Measurements from ENCODE around the gene DOCK9.
"Not testable (repeated sequence)": the region's sequence is repeated elsewhere in the genome, so short reads cannot be mapped to it uniquely, and the experiment has no call there.

DOCK9 gene

GRCh38 chr13:98761126-98761985, 216.5 kb downstream of the DOCK9 start:
- no peak overlapping the region for H3K4me3 ChIP-seq (ENCODE audit: low read depth, low read length)

GRCh38 chr13:98755729-98756128, 222.1 kb downstream of the DOCK9 start:
- TF ChIP-seq CTCF (IDR thresholded peaks at IDR 0.05; ENCODE audit: borderline replicate concordance, insufficient read depth, low read depth, low read length): no peak
- H3K4me3 ChIP-seq (ENCODE audit: low read depth, low read length): no peak overlapping the region

More at GRCh38 chr13:98761126-98761985, 216.5 kb downstream of the DOCK9 start:
- TF ChIP-seq CTCF (IDR thresholded peaks at IDR 0.05; ENCODE audit: borderline replicate concordance, insufficient read depth, low read depth, low read length): no peak

GRCh38 chr13:98755116-98755515, 222.7 kb downstream of the DOCK9 start:
- H3K4me3 ChIP-seq (ENCODE audit: low read depth, low read length): no peak overlapping the region

GRCh38 chr13:98754468-98754867, 223.4 kb downstream of the DOCK9 start:
- not testable (repeated sequence) for H3K4me3 ChIP-seq (ENCODE audit: low read depth, low read length)

More at GRCh38 chr13:98755116-98755515, 222.7 kb downstream of the DOCK9 start:
- no peak for TF ChIP-seq CTCF (IDR thresholded peaks at IDR 0.05; ENCODE audit: borderline replicate concordance, insufficient read depth, low read depth, low read length)

GRCh38 chr13:98752467-98753290, 225.2 kb downstream of the DOCK9 start, which contains the start of gene SLC15A1:
Gene SLC15A1 (minus strand): TSS chr13:98752672. CDS start chr13:98752598, 74 bp downstream.
- H3K4me3 ChIP-seq (ENCODE audit: low read depth, low read length): no peak within 1 kb of the TSS
- TF ChIP-seq CTCF (IDR thresholded peaks at IDR 0.05; ENCODE audit: borderline replicate concordance, insufficient read depth, low read depth, low read length): no peak

- no peak overlapping the region for H3K4me3 ChIP-seq (ENCODE audit: low read depth, low read length)
- no peak for TF ChIP-seq CTCF (IDR thresholded peaks at IDR 0.05; ENCODE audit: borderline replicate concordance, insufficient read depth, low read depth, low read length)
These were observed 225.9 kb downstream of the DOCK9 start for GRCh38 chr13:98751861-98752466.

GRCh38 chr13:98751367-98751782, 226.5 kb downstream of the DOCK9 start:
- no peak overlapping the region for H3K4me3 ChIP-seq (ENCODE audit: low read depth, low read length)
- TF ChIP-seq CTCF (IDR thresholded peaks at IDR 0.05; ENCODE audit: borderline replicate concordance, insufficient read depth, low read depth, low read length): no peak
